Measurements from ENCODE around the gene DUSP18.
"Not testable (repeated sequence)": the region's sequence is repeated elsewhere in the genome, so short reads cannot be mapped to it uniquely, and the experiment has no call there.

GRCh38 chr22:30709980-30710379 lies 42.3 kb upstream of the DUSP18 start:
- TF ChIP-seq CTCF, POLR2A (IDR thresholded peaks at IDR 0.05): not testable (repeated sequence)

Data from ovary (tissue), 3 donors.